ENCODE data around the gene NKX6-2. TPM values are rescaled to one million over a fixed set of nuclear protein-coding genes. Genes with fewer than 3 reads are reported as not detected.

The NKX6-2 gene
- polyA plus RNA-seq, 1 donor from 2014 or later = not detected

GRCh38 chr10:132803416-132804210 lies 17.7 kb upstream of the NKX6-2 start:
- Histone ChIP-seq H3K36me3 (ENCODE audit: insufficient read depth, low read length) (no peaks in the 10 kb centered on the region), H4K20me1 (ENCODE audit: insufficient read depth) (no peaks in the 10 kb centered on the region), H3K4me3 (ENCODE audit: low read length) (no peak overlapping the region), H3K27ac (ENCODE audit: low read length) (no peak overlapping the region), H3K9me2 (ENCODE audit: insufficient read depth, low read length) (no peaks in the 10 kb centered on the region), H3F3A (ENCODE audit: insufficient read depth, low read length, poor library complexity, severe bottlenecking) (no peaks in the 10 kb centered on the region), H3K9ac (ENCODE audit: low read length) (no peak overlapping the region), H3K9me3 (ENCODE audit: low read length) (peaks cover 4% of the 10 kb centered on the region), H2AFZ (ENCODE audit: low read depth, low read length) (no peak overlapping the region), H3K27me3 (ENCODE audit: insufficient read depth, low read depth, low read length) (no peaks in the 10 kb centered on the region), H3K4me2 (ENCODE audit: low read length) (no peak overlapping the region), H3K79me2 (replicated peaks; ENCODE audit: insufficient read depth, low read length) (no peaks in the 10 kb centered on the region)
- TF ChIP-seq EP300 (conservative IDR thresholded peaks at IDR 0.05; ENCODE audit: poor library complexity, severe bottlenecking) = no peak
- no peak for TF ChIP-seq EZH2 (IDR thresholded peaks at IDR 0.05; ENCODE audit: borderline replicate concordance, insufficient read depth, low read length, poor library complexity, severe bottlenecking)
- no peak for TF ChIP-seq SMC3 (conservative IDR thresholded peaks at IDR 0.05; ENCODE audit: poor library complexity)
- TF ChIP-seq CTCF (IDR thresholded peaks at IDR 0.05; ENCODE audit: poor library complexity, severe bottlenecking) = no peak
- TF ChIP-seq MXI1 (conservative IDR thresholded peaks at IDR 0.05; ENCODE audit: poor library complexity, severe bottlenecking) = no peak
- no peak for TF ChIP-seq RAD21 (conservative IDR thresholded peaks at IDR 0.05)
- no peak for TF ChIP-seq TAF1 (IDR thresholded peaks at IDR 0.05; ENCODE audit: low read depth)
- no peak for TF ChIP-seq POLR2AphosphoS5 (IDR thresholded peaks at IDR 0.05)
- TF ChIP-seq REST (IDR thresholded peaks at IDR 0.05; ENCODE audit: borderline replicate concordance) = no peak

- Histone ChIP-seq H3K4me2 (ENCODE audit: low read length) (no peak overlapping the region), H4K20me1 (ENCODE audit: insufficient read depth) (no peaks in the 10 kb centered on the region), H3K79me2 (replicated peaks; ENCODE audit: insufficient read depth, low read length) (no peaks in the 10 kb centered on the region), H3K4me3 (ENCODE audit: low read length) (no peak overlapping the region), H3K36me3 (ENCODE audit: insufficient read depth, low read length) (no peaks in the 10 kb centered on the region), H2AFZ (ENCODE audit: low read depth, low read length) (no peak overlapping the region), H3K27ac (ENCODE audit: low read length) (no peak overlapping the region), H3K9me2 (ENCODE audit: insufficient read depth, low read length) (no peaks in the 10 kb centered on the region), H3K27me3 (ENCODE audit: insufficient read depth, low read depth, low read length) (no peaks in the 10 kb centered on the region), H3K9ac (ENCODE audit: low read length) (no peak overlapping the region), H3F3A (ENCODE audit: insufficient read depth, low read length, poor library complexity, severe bottlenecking) (no peaks in the 10 kb centered on the region), H3K9me3 (ENCODE audit: low read length) (peaks cover 4% of the 10 kb centered on the region)
- TF ChIP-seq EP300 (conservative IDR thresholded peaks at IDR 0.05; ENCODE audit: poor library complexity, severe bottlenecking) (no peak), SMC3 (conservative IDR thresholded peaks at IDR 0.05; ENCODE audit: poor library complexity) (no peak), CTCF (IDR thresholded peaks at IDR 0.05; ENCODE audit: poor library complexity, severe bottlenecking) (no peak), REST (IDR thresholded peaks at IDR 0.05; ENCODE audit: borderline replicate concordance) (no peak), TAF1 (IDR thresholded peaks at IDR 0.05; ENCODE audit: low read depth) (no peak), EZH2 (IDR thresholded peaks at IDR 0.05; ENCODE audit: borderline replicate concordance, insufficient read depth, low read length, poor library complexity, severe bottlenecking) (no peak), MXI1 (conservative IDR thresholded peaks at IDR 0.05; ENCODE audit: poor library complexity, severe bottlenecking) (no peak), RAD21 (conservative IDR thresholded peaks at IDR 0.05) (no peak), POLR2AphosphoS5 (IDR thresholded peaks at IDR 0.05) (no peak)
Observed at GRCh38 chr10:132802694-132803320, 16.9 kb upstream of the NKX6-2 start.
